Measurements from ENCODE around the gene ARID3A.

Gene ARID3A

DNA sequence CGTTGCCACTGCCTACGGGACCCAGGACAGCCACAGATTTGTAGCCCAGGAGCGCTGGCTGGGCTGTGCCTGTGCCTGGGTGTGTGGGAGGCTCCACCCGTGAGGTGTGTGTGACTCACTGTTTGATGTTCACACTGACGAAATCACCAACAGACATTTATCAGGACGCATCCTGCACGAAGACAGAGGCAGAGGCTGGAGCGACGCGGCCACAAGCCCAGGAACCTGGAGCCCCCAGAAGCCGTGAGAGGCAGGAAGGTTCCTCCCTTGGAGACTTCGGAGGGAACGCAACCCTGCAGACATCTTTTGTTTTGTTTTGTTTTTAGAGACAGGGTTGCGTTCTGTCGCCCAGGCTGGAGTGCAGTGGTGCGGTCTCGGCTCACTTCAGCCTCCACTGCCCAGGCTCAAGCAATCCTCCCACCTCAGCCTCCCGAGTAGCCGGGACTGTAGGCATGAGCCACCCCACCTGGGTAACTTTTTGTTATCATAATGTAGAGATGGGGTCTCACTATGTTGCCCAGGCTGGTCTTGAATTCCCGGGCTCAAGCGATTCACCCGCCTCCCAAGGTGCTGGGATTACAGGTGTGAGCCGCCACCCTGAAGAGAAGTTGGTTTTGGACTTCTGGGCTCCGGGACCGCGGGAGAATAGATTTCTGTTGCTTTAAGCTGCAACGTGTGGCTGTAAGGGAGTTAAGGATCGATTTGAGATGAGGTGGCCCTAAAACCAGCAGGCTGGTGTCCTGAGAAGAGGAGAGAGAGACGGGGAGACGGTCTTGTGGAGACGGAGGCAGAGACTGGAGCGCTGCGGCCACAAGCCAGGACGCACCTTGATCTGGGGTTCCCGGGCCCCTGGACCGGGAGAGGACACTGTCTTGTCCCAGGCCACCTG, 33.4 kb downstream of the ARID3A start:
- FAIRE-seq (no peak), DNase-seq (ENCODE audit: insufficient read length, low spot score) (no peak)

DNA sequence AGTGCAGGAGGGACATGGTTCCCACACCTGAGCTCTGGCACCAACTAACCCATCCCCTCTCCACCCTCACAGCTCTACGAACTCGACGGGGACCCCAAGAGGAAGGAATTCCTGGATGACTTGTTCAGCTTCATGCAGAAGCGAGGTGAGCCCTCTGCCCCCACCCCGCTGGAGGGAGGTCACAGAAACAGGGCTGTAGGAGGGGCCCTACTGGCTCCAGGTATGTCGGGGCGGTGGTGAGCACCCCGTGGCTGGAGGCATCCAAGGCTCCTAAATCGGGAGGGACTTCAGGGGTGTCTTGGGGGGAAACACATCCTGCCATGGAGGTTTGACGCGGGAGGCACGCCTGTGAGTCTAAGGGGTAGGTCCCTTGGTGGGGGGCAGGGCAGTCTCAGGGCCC, 34.2 kb downstream of the ARID3A start:
- DNase-seq (ENCODE audit: insufficient read length, low spot score) (no peak), FAIRE-seq (no peak)

DNA sequence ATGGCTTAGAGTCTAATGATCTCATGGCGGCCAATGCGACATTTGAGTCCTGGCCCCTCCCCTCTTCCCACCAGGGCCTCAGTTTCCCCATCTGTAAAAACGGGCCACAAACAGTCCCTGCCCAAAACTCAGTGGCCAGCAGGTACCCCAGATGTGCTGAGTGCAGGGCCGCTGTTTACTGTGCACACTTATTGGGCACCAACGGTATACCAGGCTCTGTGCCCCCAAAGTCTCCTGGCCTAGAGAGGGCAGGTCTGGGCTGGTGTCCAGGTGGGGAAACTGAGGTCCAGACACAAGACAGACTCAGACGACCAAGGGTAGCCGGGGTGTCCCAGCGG, 34.7 kb downstream of the ARID3A start:
- DNase-seq (ENCODE audit: insufficient read length, low spot score) (no peak), FAIRE-seq (no peak)

DNA sequence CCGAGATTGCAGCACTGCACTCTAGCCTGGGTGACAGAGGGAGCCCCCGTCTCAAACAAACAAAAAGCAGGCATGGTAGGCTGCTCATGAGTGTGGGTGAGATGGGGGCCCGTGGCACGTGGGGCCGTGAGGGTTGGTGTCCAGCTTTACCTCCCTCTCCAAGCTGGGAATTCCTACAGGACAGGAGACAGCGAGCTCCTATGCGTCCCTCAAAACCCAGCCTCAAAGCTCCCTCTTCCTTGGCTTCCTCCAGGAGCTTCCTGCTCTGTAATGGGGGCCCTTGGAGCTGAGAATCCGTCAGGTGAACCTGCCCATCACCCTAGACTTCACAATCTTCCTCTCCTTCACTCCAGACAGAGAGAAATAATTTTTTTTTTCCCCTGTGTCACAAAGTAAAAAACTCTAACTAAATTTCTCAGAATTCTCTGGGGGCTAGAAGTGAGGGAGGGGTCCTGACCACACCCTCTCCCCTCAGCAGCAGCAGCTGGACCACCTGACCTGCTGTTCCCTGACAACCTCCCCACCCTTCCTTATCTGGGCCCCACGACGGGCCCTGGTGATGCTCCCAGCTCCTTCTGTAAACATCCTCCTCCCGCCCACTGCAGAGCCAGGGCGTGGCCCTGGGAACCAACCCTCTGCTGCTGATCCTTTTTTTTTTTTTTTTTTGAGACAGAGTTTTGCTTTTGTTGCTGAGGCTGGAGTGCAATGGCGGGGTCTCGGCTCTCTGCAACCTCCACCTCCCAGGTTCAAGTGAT, 36.2 kb downstream of the ARID3A start:
- FAIRE-seq (no peak), DNase-seq (ENCODE audit: insufficient read length, low spot score) (no peak)

DNA sequence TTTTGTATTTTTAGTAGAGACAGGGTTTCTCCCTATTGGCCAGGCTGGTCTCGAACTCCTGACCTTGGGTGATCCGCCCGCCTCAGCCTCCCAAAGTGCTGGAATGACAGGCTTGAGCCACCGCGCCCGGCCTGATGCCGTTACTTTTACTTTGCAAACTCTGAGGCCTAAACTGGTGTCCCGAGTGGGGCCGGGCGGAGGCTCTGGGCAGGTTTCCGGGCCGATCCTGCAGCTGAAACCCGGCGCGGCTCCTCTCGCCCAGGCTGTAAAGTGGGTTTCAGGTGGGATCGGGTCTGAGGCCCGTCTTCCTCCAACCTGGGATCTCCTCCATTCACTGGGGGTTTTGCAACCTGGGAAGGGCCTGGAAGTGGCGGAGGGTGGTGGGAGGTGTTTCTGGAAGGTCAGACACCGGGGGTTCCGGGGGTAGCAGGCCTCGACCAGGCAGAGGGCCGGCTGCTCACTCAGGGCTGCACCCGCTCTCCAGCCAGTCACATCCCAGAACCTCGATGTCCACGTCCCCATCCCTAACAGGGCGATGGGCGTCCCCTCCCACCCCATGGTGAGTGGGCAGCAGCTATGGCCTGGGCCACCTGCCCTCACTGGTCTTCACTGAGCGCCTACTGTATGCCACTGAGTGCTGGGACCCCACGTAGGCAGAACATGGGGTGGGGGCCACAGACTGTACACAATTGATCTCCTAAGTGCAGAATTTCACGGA, 37.0 kb downstream of the ARID3A start:
- no peak for DNase-seq (ENCODE audit: insufficient read length, low spot score)
- FAIRE-seq, result no peak

DNA sequence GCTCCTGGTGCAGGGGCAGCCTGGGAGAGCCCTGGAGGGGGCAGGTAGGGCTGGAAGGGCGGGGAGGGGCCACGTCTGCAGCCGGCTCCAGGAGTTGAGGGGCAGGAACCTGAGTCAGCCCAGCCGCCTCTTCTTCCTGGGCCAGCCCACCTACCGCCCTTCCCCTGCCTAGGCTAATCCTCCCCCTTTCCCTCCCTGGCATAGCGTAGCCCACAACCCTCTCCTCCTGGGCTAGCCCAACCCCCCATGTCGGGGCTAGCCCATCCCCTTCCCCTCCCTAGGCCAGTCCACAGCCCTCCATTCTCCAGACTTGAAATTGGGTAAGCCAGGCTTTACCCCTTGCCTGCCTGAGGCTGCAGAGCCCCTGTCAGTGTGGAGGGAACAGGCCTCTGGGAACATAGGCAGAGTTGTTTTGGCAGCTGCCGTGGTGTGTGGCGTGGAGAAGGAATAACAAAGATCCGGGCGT, 37.7 kb downstream of the ARID3A start:
- no peak for FAIRE-seq
- no peak for DNase-seq (ENCODE audit: insufficient read length, low spot score)

DNA sequence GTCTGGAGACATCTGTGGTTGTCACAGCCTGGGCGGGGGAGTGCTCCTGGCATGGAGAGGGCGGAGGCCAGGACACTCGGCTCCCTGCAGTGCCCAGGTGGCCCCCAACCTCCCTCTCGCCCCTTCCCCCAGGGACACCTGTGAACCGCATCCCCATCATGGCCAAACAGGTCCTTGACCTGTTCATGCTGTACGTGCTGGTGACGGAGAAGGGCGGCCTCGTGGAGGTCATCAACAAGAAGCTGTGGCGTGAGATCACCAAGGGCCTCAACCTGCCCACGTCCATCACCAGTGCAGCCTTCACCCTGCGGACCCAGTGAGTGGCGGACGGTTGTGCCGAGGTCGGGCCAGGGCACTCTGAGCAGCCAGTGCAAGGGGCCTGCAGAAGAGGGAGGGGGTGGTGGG, 38.3 kb downstream of the ARID3A start:
- no peak for FAIRE-seq
- DNase-seq (ENCODE audit: insufficient read length, low spot score), result no peak

DNA sequence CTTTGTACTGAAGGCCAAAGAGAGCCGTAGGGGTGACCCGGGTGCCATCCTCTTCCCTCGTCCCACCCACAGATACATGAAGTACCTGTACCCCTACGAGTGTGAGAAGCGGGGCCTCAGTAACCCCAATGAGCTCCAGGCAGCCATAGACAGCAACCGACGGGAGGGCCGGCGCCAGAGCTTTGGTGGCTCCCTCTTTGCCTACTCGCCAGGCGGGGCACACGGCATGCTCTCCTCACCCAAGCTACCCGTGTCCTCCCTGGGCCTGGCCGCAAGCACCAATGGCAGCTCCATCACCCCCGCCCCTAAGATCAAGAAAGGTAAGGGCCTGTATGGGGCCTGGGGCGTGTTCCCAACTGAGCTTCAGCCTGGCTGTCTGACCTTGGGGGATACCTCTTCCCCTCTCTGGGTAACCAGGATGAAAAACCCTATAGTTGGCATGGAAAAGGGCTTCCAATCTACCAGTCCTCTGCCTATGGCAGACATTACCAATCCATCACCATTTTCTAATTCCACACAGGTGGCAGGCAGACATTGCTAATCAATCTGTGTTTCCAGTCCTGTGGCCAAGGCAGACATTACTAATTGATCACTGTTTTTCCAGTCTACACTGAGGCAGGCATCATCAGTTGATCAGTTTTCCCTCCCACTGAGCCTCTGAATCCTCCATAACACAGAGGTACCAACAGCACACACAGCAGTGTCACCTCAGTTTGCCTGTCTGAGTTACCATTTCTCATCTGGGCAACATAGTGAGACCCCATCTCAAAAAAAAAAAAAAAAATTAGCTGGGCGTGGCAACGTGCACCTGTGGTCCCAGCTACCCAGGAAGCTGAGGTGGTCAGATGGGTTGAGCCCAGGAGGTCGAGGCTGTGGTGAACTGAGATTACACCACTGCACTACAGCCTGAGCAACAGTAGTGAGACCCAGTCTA, 39.2 kb downstream of the ARID3A start:
- FAIRE-seq (no peak), DNase-seq (ENCODE audit: insufficient read length, low spot score) (no peak)

DNA sequence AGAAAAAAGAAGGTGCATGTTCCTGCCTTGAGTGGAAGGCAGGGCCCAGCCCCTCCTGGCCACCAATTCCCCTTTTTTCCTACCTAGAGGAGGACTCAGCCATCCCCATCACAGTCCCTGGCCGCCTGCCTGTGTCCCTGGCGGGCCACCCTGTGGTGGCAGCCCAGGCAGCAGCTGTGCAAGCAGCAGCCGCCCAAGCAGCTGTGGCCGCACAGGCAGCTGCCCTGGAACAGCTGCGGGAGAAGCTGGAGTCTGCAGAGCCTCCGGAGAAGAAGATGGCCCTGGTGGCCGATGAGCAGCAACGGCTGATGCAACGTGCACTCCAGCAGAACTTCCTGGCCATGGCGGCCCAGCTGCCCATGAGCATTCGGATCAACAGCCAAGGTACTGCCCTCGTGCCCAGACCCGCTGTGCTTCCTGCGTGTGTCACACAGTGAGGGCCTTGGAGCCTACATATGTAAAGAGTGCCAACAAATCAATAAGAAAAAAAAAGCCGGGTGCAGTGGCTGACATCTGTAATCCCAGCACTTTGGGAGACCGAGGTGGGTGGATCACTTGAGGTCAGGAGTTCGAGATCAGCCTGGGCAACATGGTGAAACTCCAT, 40.8 kb downstream of the ARID3A start:
- FAIRE-seq (no peak), DNase-seq (ENCODE audit: insufficient read length, low spot score) (no peak)

DNA sequence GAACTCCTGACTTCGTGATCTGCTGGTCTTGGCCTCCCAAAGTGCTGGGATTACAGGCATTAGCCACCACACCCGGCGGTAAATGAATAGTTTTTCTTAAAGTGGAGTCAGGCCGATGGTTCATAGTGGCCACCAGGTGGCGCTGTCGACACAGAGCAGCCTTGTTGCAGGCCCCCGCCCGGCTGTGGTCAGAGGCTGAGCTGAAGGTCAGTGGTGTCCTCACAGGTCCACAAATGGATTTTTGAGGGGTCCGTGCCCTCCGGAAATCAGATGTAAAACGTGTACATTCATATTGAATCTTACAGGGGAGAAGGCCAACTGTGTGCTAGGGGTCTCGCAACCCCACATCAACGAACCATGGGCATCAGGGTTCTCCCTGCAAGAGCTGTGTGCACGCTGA, 44.9 kb downstream of the ARID3A start:
- no peak for FAIRE-seq
- no peak for DNase-seq (ENCODE audit: insufficient read length, low spot score)

DNA sequence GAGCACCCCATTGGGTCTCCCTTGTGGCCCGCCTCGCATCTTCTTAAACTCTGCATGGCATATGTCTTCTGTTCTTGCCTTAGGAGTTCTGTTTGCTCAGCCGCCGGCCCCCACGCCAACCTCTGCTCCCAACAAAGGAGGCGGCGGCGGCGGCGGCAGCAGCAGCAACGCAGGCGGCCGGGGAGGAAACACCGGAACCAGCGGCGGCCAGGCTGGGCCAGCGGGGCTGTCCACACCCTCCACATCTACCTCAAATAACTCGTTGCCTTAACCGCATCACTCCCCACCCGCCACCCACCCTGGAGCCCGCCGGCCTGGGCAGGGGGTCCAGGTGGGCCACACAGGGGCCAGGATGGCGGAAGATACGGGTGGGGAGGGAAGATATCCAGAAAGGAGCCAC, 46.0 kb downstream of the ARID3A start:
- FAIRE-seq (no peak), DNase-seq (ENCODE audit: insufficient read length, low spot score) (no peak)

DNA sequence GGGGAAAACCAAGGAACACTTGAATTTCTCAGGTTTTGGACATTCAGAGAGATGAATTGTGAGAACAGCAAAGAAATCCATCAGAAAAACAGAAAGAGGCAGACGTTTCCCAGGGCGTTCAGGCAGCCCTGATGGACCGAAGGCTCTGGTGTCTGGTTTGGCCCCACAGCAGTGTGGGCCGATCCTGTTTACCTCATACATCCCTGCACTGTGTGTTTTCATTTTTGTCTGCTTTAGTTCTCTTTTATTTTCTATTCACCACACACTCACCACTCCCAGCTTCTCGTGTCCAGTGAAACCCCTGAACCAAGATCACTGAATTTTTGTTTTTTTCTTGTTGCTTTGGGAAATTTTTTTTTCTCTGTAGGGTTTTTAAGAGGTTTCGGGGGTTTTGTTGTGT, 46.4 kb downstream of the ARID3A start:
- FAIRE-seq (peak; percentile 68), DNase-seq (ENCODE audit: insufficient read length, low spot score) (no peak)

DNA sequence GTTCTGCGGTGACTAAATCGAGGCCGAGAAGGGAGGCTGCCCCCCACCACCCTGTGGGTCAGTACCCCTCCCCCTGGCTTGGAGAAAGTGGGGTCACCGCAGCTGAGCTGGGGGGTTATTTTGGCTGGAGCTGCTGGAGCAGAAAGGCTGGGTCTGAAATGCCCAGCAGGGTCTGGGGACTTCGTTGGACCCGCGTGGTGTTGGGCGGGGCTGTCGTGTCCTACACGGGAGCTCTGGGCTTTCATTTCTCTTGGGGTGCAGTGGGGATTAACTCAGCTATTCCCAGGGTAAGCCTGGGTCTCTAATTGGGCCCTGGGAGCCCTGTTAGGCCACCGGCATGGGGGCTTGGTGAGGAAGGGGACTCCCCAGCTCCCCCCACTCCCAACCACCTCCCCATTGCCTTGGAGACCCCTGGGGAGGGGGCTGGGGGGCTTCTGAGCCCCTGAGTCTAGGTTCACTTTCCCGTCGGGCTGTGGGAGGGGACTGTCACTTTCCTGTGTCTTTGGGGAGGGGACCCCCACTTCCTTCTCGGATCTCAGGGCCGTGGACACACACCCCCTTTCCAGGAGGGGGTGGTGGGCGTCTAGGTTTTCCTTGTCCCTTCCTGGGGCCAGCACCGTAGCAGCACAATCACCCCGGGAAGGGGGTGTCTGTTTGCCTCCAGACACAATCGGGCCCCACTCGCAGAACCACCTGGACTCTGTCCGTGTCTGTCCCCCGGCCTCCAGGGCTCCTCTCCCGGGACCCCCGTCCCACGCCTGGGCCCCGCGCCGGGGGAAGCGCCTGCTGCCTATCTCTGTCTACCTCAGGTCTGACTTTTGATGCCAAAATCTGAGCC, 48.1 kb downstream of the ARID3A start:
- no peak for DNase-seq (ENCODE audit: insufficient read length, low spot score)
- no peak for FAIRE-seq

DNA sequence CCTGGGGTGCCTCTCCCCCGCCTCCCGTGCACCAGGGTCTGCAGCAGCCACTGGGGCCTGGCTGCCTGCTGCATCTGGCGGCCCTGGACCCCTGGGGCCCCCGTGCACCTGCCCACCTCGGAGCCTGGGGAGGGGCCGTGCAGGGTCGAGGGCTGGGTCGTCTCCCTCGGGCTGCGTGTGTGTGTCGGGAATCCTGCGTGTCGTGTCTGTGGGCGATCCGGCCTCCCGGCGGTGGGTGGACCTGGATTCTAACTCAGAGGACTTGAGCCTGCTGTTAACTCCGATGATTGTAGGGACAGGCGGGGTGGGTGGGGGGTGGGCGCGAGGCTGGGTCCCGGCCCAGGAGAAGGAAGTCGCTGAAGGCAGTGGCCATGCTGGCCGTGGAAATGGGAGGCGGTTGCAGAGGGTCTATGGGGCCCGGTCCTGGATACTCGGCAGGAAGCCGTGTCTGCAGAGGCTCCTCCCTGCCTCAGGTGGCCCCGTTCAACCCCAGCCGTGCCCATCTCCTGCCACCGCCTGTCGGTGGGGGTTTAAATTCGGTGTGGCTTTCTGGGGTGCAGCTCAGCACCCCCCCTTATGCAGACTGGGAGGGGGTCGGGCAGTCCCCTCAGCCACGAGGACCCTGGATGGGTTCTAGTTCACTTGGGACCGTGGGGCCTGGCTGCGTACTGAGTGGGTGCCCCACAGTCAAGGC, 48.9 kb downstream of the ARID3A start:
- no peak for FAIRE-seq
- DNase-seq (ENCODE audit: insufficient read length, low spot score), result no peak

DNA sequence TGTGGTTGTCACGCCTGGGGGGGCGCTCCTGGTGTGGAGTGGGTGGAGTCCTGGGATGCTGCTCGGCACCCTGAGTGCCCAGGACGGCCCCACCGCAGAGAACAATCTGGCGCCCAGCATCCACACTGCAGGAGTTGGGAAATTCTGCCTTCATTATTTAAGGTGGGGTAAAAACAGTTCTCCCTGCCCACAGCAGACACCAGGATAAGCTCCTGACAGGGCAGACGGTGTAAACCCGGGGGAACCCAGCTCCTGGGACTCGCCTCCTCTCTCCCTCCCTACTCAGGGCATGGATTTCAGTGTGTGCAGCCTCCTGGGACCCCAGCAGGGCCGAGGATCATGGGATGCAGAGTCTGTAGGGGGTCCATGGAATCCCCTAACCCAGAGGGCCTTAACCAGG, 50.6 kb downstream of the ARID3A start:
- DNase-seq (ENCODE audit: insufficient read length, low spot score) (no peak), FAIRE-seq (no peak)

DNA sequence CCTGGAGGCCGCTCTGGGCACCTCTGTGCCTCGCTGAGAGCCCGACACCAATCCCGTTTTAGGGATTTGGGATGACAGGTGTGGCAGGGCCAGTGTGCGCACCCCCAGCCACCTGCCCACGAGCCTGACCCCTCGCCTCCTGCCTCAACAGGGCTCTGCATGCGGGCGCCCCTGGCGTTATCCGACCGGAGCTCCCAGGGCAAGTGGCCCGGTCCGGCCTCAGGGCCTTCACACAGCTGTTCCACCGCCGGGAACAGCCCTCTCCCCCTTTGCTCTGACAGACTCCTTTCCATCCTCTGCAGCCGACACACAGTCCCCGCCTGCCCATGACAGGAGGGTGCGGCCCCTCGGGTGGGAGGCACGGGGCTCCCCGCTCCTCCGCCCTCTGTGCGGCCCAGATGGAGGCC, 51.2 kb downstream of the ARID3A start:
- DNase-seq (ENCODE audit: insufficient read length, low spot score) (no peak), FAIRE-seq (no peak)

DNA sequence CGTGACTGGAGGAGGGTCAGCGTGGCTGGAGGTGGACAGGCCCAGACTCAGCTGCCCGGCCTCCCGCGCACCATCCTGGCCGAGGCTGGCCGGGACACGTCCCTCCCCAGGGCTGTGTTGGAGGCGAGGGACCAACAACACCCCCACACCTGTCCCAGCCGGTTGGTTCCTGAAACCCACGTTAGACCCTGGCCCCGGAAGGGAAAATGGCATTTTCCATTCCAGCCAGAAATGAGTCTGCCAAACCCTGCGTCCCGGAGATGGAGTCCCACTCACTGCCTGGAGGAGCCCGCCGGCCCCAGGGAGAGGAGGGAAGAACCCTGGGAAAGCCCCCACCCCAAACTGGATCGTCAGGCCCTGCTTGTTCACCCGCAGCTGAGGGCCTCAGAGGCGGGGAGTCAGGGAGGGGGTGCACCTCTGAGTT, 53.5 kb downstream of the ARID3A start:
- FAIRE-seq, result no peak
- DNase-seq (ENCODE audit: insufficient read length, low spot score), result no peak
